Activated CD4-positive, alpha-beta T cell treated with anti-CD3 and anti-CD28 coated beads, Interleukin-2, amount 50 U/mL, for 24 hours (primary cell): ENCODE results near the gene CLPX.
"Not testable (repeated sequence)": the region's sequence is repeated elsewhere in the genome, so short reads cannot be mapped to it uniquely, and the experiment has no call there.

Experiments
- DNase-seq, 2 donors: peaks; one replicate each; pipeline ENCODE4 v3.0.0-alpha.2; 2020; ENCODE audit warnings: low read depth in 1 of 2, low spot score in 1 of 2

CLPX gene

DNA sequence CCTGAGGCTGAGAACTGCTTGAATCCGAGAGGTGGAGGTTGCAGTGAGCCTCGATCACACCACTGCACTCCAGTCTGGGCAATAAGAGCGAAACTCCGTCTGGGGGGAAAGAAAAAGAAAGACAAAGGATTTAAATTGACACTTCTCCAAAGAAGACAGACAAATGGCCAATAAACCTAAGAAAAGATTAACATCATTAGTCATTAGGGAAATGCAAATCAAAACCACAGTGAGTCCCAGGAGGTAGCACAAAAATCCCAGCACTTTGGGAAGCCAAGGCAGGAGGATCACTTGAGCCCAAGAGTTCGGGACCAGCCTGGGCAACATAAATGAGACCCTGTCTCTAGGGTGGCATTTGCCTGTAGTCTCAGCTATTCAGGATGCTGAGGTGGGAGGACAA, 12.6 kb downstream of the CLPX start:
- no peak for DNase-seq

GRCh38 chr15:65171428-65171827, 13.7 kb downstream of the CLPX start:
- no peak for DNase-seq

GRCh38 chr15:65165875-65166274, 19.3 kb downstream of the CLPX start:
- DNase-seq, result no peak

DNA sequence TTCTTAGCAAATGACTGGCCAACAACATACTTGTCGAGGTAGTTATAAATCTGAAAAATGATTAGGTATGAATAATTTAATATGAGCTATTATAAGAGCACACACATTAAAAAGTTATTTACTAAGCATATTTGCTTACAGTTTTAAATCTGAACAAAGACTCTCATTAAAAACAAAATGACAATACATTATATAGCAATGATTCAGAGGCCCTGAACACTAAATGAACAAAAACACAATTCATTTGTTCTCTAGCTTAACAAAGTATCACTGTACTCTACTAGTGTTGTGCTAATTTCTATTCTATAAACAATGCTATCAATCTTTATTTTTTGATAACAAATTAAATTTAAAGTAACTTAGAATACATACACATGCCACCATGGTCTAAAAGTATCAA, 21.0 kb downstream of the CLPX start:
- DNase-seq, result no peak

DNA sequence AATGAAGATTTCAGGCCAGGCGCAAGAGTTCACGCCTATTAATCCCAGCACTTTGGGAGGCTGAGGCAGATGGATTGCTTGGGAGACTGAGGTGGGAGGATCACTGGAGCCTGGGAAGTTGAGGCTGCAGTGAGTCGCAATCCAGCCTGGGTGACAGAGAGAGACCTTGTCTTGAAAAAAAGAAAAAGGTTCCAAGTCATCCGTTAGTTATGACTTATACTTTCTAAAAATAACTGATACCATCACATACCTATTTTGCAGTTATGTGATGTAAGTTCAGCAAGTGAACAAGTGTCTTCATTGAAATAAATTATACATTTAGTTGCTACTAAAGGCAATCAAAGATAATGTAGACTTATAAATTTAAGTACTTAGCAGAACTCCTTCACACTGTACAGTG, 22.1 kb downstream of the CLPX start:
- DNase-seq, result no peak

DNA sequence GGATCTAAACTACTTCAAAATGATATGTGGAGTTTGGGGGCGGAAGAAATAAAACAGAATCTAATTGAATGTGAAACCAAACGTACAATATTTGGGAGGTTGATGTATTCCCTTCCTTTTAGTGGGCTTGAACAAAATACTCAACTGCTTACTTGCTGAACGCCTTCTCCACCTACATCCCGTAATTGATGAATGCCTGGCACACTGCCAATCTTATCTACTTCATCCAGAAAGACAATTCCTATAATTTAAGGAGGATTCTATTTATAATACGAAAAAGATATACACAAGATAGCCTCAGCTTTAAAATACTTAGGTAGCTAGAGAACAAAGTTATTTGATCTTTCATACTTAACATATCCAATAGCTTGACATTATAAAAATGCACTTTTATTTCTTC, 28.4 kb downstream of the CLPX start:
- DNase-seq, result no peak

DNA sequence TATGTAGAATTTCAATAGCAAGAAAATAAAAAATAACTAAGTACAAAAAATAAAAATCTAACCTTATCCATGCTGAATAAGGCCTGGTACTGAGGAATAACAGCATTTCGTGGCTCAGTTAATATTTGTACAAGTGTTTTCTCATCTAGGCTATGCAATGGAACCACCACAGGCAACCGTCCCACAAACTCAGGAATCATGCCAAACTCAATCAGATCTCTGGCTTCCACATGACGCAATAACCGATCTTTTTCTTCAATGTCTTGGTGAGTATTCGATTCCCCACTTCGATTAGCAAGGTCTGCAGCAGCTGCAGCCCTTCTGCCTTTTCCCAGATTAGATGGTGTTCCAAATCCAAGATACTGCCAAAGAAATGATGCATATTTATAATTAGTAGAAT, 30.4 kb downstream of the CLPX start:
- DNase-seq, result no peak

GRCh38 chr15:65147902-65148301, 37.2 kb downstream of the CLPX start:
- DNase-seq, result no peak

- DNase-seq, result no peak
Measured at GRCh38 chr15:65146438-65146837, 38.7 kb downstream of the CLPX start.

GRCh38 chr15:65138631-65139030, 46.5 kb downstream of the CLPX start:
- not testable (repeated sequence) for DNase-seq

GRCh38 chr15:65137893-65138292, 47.2 kb downstream of the CLPX start:
- DNase-seq, result not testable (repeated sequence)

DNA sequence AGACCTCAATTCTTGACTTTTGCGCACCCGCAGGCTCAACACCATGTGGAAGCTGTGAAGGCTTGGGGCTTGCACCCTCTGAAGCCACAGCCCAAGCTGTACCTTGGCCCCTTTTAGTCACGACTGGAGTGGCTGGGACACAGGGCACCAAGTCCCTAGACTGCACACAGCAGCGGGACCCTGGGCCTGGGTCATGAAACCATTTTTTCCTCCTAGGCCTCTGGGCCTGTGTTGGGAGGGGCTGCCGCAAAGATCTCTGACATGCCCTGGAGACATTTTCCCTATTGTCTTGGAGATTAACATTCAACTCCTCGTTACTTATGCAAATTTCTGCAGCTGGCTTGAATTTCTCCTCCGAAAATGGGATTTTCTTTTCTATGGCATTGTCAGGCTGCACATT, 48.1 kb downstream of the CLPX start:
- not testable (repeated sequence) for DNase-seq

GRCh38 chr15:65134538-65134937, 50.6 kb downstream of the CLPX start:
- no peak for DNase-seq

- DNase-seq, result peak; percentile 67 to 79
Measured at GRCh38 chr15:65133548-65134200, 51.5 kb downstream of the CLPX start, which contains the start of gene PDCD7. Gene PDCD7 (minus strand): TSS chr15:65133808. CDS start chr15:65133781, 27 bp downstream.

DNA sequence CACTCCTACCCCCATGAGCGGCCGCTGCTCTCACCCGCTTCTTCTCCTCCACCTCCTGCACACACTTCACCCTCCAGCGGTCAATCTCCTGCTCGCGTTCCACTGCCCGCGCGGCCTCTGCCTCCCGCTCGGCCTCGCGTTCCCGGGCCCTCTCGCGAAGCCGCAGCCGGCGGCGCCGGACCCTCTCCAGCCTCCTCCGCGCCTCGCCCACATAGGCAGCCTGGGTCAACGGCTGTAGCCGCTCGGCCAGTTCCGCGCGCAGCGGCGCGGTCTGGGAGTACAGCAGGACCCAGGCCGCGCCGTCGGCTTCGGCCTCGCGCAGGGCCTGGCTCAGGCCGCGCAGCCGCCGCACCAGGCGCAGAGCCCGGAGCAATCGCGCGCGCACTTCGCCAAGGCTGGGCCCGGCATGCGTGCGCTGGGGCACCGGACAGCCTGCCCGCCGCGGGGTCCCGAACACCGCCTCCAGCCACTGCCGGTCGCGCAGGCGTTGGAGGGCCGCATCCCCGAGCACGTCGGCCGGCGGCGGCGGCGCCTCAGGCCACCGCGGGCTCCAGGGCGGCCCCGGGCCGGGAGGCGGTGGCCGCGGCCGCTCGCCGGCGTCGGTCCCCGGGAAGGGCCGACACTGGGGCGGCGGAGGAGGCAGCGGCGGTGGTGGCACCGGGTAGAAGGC, 52.1 kb downstream of the CLPX start:
- peak in 1 of 2 donors; percentile 2 for DNase-seq

GRCh38 chr15:65130941-65131340, 54.2 kb downstream of the CLPX start:
- DNase-seq, result no peak

- no peak for DNase-seq
Measured at GRCh38 chr15:65115542-65115941, 69.6 kb downstream of the CLPX start.

DNA sequence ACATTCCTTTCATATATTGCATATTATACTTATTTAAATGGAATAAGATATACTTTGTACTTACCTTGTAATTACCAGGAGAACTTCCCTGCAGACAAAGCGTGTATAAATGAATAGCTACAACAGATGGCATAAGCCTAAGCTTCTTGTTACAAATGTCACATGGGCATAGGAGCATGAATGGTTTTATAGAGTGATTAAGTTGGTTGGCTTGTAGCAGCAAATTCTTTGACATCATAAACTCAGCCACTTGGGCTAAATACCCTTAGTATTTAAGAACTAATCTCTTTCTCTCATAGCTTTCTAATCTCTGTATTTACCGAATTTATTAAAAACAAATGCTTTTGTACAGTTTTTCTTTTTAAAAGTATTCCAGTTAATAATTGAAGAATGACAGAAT, 70.1 kb downstream of the CLPX start, which contains the start of gene UBAP1L:
Gene UBAP1L (minus strand): TSS at position 115 of the 400 bp plus-strand sequence. CDS start 8,985 bp downstream, outside the sequence.
- DNase-seq, result no peak

DNA sequence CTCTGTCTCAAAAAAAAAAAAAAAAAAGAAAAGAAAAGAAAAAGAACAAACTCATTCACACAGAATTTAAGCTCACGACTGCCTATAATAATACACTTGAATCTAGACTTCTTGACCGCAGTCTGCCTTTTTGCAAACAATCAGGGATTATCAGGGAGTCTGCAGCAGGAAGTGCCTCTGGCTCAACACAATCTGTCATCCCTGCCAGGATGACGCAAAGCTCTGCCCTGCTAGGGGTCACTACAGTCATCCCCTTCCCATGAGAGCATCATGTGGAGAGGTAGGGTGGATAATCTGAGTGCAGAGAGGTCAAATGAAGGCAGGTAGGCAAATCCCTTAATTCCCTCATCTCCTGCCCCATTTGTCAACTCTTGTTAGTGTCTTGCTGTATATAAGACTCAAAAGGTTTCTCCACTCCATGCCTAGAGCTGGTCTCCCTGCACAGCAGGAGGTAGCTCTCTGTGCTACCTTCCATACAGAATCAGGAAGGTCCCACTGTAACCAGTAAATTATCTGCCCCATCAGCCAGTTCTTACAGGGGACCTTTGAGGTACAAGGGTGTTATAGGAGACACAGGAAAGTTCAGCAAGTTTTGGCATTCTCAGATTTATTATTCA, 74.4 kb downstream of the CLPX start:
- DNase-seq, result no peak

DNA sequence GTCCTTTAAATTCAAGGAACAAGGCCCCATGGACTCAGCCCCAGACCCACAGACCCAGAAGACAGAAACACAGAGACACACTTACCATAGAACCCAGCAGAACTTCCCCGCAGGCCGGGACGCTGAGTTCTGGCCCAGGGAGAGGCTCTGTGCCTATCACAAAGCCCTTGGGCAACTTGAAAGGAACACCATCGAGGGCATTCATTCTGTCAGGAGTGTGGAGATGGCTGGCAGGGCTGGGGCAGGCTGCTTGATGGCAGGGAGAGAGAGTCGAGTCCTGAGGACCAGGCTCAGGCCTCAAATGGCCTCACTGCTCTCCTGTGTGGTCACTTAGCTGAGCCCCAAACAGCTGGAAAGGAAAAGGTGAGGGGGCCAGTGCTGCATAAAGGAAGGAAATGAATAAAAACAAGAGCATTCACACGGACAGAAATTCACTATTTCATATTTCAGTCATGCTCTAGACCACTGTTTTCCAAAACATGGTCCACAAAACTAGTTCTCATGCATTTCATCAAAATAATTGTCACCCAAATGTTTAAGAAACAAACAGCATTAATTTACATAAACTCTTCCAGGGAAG, 79.0 kb downstream of the CLPX start:
- DNase-seq, result no peak

DNA sequence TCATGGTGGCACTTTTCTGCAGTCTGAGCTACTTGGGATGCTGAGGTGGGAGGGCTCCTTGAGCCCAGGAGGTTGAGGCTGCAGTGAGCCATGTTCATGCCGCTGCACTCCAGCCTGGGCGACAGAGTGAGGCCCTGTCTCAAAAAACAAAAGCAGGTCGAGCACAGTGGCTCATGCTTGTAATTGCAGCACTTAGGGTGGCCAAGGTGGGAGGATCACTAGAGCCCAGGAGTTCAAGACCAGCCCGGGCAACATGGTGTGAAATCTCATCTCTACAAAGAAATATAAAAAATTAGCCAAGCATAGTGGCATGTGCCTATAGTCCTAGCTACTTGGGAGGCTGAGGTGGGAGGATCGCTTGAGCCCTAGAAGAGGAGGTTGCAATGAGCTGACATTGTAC, 80.1 kb downstream of the CLPX start:
- no peak for DNase-seq

- DNase-seq, result no peak
Measured at GRCh38 chr15:65102912-65103311, 82.2 kb downstream of the CLPX start.
